ENCODE results near the gene COX4I1. TPM values are rescaled to one million over a fixed set of nuclear protein-coding genes. Genes with fewer than 3 reads are reported as not detected.
A peak's percentile ranks its signal among the peaks of the same experiment; 100 is the strongest.

The COX4I1 gene
- 1,000 to 10,000 TPM in 2 of 3 donors, 100 to 1,000 TPM in 1; 784 to 1,292 (median 1,022) TPM for polyA plus RNA-seq

DNA sequence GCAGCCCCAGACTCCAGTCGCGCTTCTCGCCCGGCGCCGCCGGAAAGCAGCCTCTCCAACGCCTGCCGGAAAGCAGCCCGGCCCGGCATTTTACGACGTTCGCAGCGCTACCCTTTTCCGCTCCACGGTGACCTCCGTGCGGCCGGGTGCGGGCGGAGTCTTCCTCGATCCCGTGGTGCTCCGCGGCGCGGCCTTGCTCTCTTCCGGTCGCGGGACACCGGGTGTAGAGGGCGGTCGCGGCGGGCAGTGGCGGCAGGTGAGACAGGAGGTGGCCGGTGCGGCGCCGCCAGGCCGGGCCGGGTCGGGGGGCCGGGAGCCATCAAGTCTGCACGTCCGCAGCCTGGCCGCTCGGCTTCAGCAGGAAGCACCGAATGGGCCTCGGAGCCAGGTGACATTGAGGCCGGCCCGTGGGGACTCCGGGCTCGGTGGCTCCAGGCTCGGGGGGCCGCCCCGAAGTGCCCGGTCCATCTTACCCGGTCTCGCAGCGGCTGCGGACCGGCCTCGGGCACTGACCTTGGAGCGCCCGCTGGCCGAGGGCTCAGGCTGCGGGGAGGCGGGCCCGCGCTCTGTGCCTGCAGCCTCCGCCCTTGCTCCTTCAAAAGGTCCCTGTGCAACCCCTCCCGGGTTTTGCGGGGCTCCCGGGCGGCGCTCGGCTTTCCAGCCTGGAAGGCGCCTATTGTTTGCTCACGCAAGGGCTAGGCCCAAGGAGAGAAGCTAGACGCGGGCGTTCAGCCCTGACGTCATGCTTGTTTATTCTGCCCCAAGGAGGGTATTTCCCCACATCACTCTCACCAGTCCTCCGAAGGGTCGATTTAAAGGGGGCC, at the start of gene COX4I1, which contains the start of gene EMC8:
Gene COX4I1 (plus strand): TSS at position 199 of the 824 bp plus-strand sequence. CDS start 1,511 bp downstream, outside the sequence.
Gene EMC8 (minus strand): TSS at position 48 of the 824 bp plus-strand sequence. CDS start 249 bp downstream, outside the sequence.
- H3K27ac Mint-ChIP-seq = peak within 1 kb of the TSS; percentile 78 to 96 (median 94)
- H3K4me1 Mint-ChIP-seq = peaks cover 55 to 72% of the 10 kb centered on the region in 2 donors
- peak; percentile 91 to 92 (median 91) for DNase-seq
- H3K4me3 Mint-ChIP-seq = peak within 1 kb of the TSS; percentile 85 to 91 (median 87)
- no peaks in the 10 kb centered on the region for H3K9me3 Mint-ChIP-seq
- H3K36me3 Mint-ChIP-seq = peaks cover 11 to 29% (median 21%) of the 10 kb centered on the region in 3 donors
- peaks cover 6 to 20% (median 17%) of the 10 kb centered on the region in 3 donors for H3K27me3 Mint-ChIP-seq (ENCODE audit: low read depth in 3 of 3)

GRCh38 chr16:85749771-85750145, 49.7 kb upstream of the COX4I1 start:
- H3K27me3 Mint-ChIP-seq (ENCODE audit: low read depth in 3 of 3) = peaks cover 5 to 13% (median 6%) of the 10 kb centered on the region in 3 donors
- H3K36me3 Mint-ChIP-seq = no peaks in the 10 kb centered on the region
- H3K9me3 Mint-ChIP-seq = no peaks in the 10 kb centered on the region
- H3K27ac Mint-ChIP-seq = no peak overlapping the region
- no peak for DNase-seq
- peaks cover 5 to 6% of the 10 kb centered on the region in 2 donors for H3K4me1 Mint-ChIP-seq
- peak overlapping the region; percentile 72 to 87 (median 82) for H3K4me3 Mint-ChIP-seq

GRCh38 chr16:85750146-85750826, 49.2 kb upstream of the COX4I1 start:
- H3K27ac Mint-ChIP-seq = no peak overlapping the region
- no peak for DNase-seq
- peaks cover 5 to 13% (median 6%) of the 10 kb centered on the region in 3 donors for H3K27me3 Mint-ChIP-seq (ENCODE audit: low read depth in 3 of 3)
- H3K4me3 Mint-ChIP-seq = peak overlapping the region; percentile 72 to 87 (median 82)
- no peaks in the 10 kb centered on the region for H3K9me3 Mint-ChIP-seq
- peaks cover 4 to 5% of the 10 kb centered on the region in 2 donors for H3K4me1 Mint-ChIP-seq
- no peaks in the 10 kb centered on the region for H3K36me3 Mint-ChIP-seq

DNA sequence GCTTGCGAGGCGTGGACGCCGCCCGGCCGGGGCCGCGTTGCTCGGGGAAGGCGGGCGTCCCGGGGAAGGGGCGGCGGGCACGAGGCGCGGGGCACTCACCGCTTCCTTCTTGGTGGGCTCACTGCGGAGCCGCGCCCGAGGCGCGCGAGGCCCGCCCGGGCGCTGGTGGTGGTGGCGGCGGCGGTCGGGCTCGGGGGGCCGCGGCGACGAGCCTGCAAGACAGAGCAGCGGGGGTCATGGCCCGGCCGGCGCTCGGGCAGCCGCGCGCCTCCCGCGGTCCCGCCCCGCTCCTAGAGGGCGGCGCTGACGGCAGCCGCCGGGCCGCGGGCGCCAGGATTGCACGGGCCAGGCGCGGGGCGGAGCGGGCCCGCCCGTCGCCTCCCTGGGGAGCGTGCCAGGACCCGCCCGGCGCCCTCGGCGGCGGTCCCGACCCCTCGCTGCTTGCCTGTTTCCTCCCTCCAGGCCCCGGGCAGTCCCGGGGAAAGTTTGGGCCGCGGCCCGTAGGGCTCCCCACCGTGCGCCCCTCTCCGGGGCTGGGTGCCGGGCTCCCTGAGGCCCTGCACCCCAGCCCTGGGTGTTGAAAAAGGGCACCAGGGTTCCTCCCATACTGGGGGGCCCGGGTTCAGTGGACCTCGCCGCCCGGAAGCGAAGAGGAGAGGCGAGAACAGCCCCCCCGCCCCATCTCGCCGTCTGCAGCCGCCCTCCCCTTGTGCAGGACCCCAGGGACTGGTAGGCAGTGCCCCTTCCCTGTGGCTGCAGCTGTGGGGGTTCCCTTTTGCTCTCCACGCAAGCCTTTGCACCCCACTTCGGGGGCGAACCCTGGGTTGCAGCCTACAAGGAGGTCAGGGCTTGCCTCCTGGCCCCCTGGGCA, 48.4 kb upstream of the COX4I1 start, which contains the start of gene C16orf74:
Gene C16orf74 (minus strand): TSS at position 270 of the 871 bp plus-strand sequence. CDS start 15,879 bp downstream, outside the sequence.
- peak in 1 of 3 donors; percentile 16 for DNase-seq
- Mint-ChIP-seq H3K4me1 (peaks cover 4 to 5% of the 10 kb centered on the region in 2 donors), H3K4me3 (peak within 1 kb of the TSS; percentile 72 to 87 (median 82)), H3K9me3 (no peaks in the 10 kb centered on the region), H3K36me3 (no peaks in the 10 kb centered on the region), H3K27ac (no peak within 1 kb of the TSS), H3K27me3 (ENCODE audit: low read depth in 3 of 3) (peaks cover 4 to 8% (median 5%) of the 10 kb centered on the region in 3 donors)

DNA sequence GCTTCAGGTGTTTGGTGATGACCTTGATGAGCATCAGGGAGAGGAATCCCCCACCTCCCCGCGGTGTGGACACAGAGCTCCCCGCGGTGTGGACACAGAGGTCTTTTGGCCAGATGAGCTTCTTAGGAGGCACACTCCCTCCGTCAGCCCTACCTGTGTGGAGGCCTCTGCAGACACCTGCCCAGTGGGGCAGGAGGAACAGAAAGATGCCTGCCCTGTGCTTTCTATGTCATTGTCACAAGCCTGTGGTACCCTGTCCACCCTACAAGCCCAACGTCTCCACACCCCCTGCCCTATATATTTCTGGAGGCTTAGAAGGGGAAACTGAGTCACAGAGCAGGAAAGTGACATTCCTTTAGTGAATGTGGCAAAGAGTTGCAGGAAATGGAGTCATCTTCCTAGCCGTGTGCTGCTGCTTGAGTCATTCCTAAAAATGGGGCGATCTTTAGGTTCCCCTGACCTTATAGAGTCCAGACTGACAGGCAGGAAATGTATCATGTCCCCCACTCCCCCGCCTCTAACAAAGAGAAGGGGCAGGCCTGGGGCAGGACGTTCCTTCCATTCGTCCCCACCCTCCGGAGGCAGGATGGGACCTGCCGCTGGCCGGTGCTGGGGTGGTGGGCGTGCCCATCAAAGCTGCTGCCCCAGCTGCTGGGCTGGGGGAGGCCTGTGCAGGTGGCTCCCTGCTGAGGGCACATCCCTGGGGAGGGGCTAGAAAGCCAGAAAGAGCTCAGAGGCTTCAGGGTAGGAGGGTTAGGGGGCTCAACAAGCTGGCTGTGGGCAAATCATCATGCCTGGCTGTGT, 47.6 kb upstream of the COX4I1 start:
- Mint-ChIP-seq H3K36me3 (no peaks in the 10 kb centered on the region), H3K9me3 (no peaks in the 10 kb centered on the region), H3K4me3 (peak overlapping the region in 2 of 5 donors; percentile 44 to 55), H3K27me3 (ENCODE audit: low read depth in 3 of 3) (peaks cover 4 to 8% (median 5%) of the 10 kb centered on the region in 3 donors), H3K4me1 (peaks cover 4 to 5% of the 10 kb centered on the region in 2 donors), H3K27ac (no peak overlapping the region)
- no peak for DNase-seq

DNA sequence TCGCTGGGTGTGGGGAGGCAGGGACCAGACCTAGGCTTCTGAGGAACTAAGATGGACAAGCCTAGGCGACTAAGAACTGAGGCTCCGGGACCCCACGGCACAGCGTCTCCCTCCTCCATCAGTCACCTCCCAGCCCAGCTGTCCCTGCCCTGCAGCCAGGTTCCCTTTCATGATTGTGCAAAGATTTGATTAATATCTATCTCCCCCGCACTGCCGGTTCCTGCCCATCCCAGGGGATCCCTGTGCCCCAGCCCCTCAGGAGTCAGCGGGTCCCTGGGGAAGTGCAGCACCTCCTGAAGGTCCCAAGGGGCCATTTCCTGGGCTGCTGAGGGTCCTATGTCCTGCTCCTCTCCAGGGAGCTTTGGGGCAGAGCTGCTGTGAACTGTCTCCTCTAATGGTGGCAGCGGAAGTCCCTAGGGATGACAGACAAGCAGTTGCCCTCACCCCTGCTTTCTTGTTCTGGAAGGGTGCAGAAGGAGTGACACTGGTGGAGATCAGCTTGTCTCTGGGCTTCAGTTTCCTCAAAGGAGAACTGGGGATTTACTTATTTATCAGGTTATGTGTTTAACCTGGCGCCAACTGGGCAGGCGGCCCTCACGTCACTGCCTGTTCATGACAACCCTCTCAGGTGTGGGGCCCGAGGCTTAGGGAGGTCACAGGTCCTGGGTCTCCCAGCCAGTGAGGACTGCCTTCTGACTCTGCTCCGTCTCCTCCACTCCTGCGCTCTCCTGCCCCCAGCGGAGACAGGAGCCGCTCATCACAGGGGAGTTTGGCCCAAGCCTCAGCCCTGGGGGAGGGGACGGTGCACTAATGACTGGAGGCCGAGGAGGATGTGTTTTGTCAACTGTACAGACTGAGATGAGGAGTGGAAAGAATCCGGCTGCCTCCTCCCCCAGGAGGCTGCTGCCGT, 46.7 kb upstream of the COX4I1 start:
- Mint-ChIP-seq H3K27me3 (ENCODE audit: low read depth in 3 of 3) (peaks cover 4 to 8% (median 5%) of the 10 kb centered on the region in 3 donors), H3K9me3 (no peaks in the 10 kb centered on the region), H3K27ac (no peak overlapping the region), H3K36me3 (no peaks in the 10 kb centered on the region), H3K4me3 (no peak overlapping the region), H3K4me1 (peaks cover 4 to 5% of the 10 kb centered on the region in 2 donors)
- DNase-seq = no peak

DNA sequence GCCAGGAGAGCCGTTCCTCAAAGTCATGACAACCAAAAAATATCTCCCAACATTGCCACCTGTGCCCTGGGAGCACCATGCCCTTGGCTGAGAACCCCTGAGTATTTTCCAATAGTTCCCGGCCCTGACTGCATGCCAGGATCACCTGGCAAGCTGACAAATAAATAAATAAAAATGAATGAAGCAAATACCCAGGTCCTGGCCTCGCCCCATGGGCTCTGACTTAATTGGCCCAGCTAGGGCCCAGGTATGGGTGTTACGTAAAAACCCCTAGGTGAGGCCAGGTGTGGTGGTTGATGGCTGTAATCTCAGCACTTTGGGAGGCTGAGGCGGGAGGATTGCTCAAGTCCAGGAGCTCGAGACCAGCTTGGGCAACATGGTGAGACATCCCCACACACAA, 45.9 kb upstream of the COX4I1 start:
- DNase-seq = no peak
- Mint-ChIP-seq H3K4me3 (peak overlapping the region in 1 of 5 donors; percentile 33), H3K9me3 (no peaks in the 10 kb centered on the region), H3K36me3 (no peaks in the 10 kb centered on the region), H3K27me3 (ENCODE audit: low read depth in 3 of 3) (peaks cover 2 to 7% (median 5%) of the 10 kb centered on the region in 3 donors), H3K4me1 (peaks cover 4 to 5% of the 10 kb centered on the region in 2 donors), H3K27ac (no peak overlapping the region)

- Mint-ChIP-seq H3K4me1 (peaks cover 4 to 9% of the 10 kb centered on the region in 2 donors), H3K27me3 (ENCODE audit: low read depth in 3 of 3) (peaks cover 2 to 5% (median 5%) of the 10 kb centered on the region in 3 donors), H3K9me3 (no peaks in the 10 kb centered on the region), H3K4me3 (no peak overlapping the region), H3K36me3 (no peaks in the 10 kb centered on the region), H3K27ac (no peak overlapping the region)
- no peak for DNase-seq
Measured at GRCh38 chr16:85753976-85754375, 45.5 kb upstream of the COX4I1 start.

DNA sequence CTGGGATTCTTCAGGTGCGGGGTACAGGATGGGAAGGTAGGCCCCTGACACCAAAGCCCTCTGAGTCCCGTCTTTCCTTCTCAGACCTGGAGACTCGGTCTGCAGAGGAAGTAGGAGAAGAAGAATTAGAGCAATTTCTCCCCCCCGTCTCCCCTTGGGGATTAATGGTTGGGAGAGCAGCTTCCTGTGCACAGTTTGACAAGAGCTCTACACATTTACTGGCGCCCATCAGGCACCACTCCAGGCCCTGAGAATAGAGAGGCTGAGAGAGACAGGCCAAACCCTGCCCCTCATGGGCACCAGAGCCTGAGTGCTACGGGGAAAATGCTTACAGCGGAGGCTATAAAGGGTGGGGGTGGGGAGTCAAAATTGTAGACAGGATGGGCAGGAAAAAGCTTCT, 45.1 kb upstream of the COX4I1 start:
- Mint-ChIP-seq H3K27me3 (ENCODE audit: low read depth in 3 of 3) (peaks cover 5 to 6% (median 5%) of the 10 kb centered on the region in 3 donors), H3K4me3 (no peak overlapping the region), H3K4me1 (peaks cover 4 to 12% of the 10 kb centered on the region in 2 donors), H3K27ac (no peak overlapping the region), H3K9me3 (no peaks in the 10 kb centered on the region), H3K36me3 (no peaks in the 10 kb centered on the region)
- DNase-seq = no peak

- peaks cover 3 to 4% (median 4%) of the 10 kb centered on the region in 3 donors for H3K27me3 Mint-ChIP-seq (ENCODE audit: low read depth in 3 of 3)
- H3K27ac Mint-ChIP-seq = no peak overlapping the region
- H3K36me3 Mint-ChIP-seq = no peaks in the 10 kb centered on the region
- DNase-seq = no peak
- peaks cover 0 to 6% of the 10 kb centered on the region in 2 donors for H3K4me1 Mint-ChIP-seq
- no peak overlapping the region for H3K4me3 Mint-ChIP-seq
- H3K9me3 Mint-ChIP-seq = no peaks in the 10 kb centered on the region
Measured at GRCh38 chr16:85755929-85756768, 43.3 kb upstream of the COX4I1 start.

- no peak for DNase-seq
- no peak overlapping the region for H3K27ac Mint-ChIP-seq
- no peaks in the 10 kb centered on the region for H3K36me3 Mint-ChIP-seq
- H3K9me3 Mint-ChIP-seq = no peaks in the 10 kb centered on the region
- no peak overlapping the region for H3K4me3 Mint-ChIP-seq
- H3K4me1 Mint-ChIP-seq = peaks cover 0 to 6% of the 10 kb centered on the region in 2 donors
- peaks cover 0 to 8% (median 3%) of the 10 kb centered on the region in 3 donors for H3K27me3 Mint-ChIP-seq (ENCODE audit: low read depth in 3 of 3)
Measured at GRCh38 chr16:85757341-85757822, 42.1 kb upstream of the COX4I1 start.
